Panc1 (cell line): Measurements from ENCODE around the gene MYL12A.

Experiments
- CTCF ChIP-seq: fragments of 450-650 bp; IDR thresholded peaks from 2 replicates; pipeline ENCODE4 v1.5.1; 2017; ENCODE audit warnings: mild to moderate bottlenecking
- POLR2AphosphoS5 ChIP-seq: IDR thresholded peaks from 2 replicates; pipeline ENCODE4 v1.6.1; 2012; ENCODE audit warnings: mild to moderate bottlenecking, low read depth, low read length, moderate library complexity
- REST ChIP-seq, 2 experiments: IDR thresholded peaks; 2 replicates each; pipeline ENCODE4 v1.6.1; 2011 to 2012; ENCODE audit warnings: low read depth in 2 of 2, control low read depth in 1 of 2, low read length in 1 of 2, mild to moderate bottlenecking in 1 of 2, moderate library complexity in 1 of 2; ENCODE audit not compliant: insufficient read depth in 1 of 2
- SIN3A ChIP-seq: IDR thresholded peaks from 2 replicates; pipeline ENCODE4 v1.6.1; 2012; ENCODE audit warnings: low read depth, mild to moderate bottlenecking, low read length, moderate library complexity, borderline replicate concordance; ENCODE audit not compliant: insufficient read depth
- TCF7L2 ChIP-seq: IDR thresholded peaks from 2 replicates; pipeline ENCODE4 v1.6.1; 2011; ENCODE audit warnings: mild to moderate bottlenecking, low read depth, low read length, inconsistent platforms

- TF ChIP-seq CTCF: no peak
- TF ChIP-seq POLR2AphosphoS5: no peak
- no peak for TF ChIP-seq TCF7L2
- TF ChIP-seq SIN3A: no peak
- TF ChIP-seq REST (IDR thresholded peaks at IDR 0.05; ENCODE audit: insufficient read depth in 1 of 2, low read depth in 2 of 2, low read length in 1 of 2): no peak
These were observed 36.3 kb downstream of the MYL12A start for GRCh38 chr18:3283908-3284307.
